ENCODE measurements around the gene RNPS1.

DNA sequence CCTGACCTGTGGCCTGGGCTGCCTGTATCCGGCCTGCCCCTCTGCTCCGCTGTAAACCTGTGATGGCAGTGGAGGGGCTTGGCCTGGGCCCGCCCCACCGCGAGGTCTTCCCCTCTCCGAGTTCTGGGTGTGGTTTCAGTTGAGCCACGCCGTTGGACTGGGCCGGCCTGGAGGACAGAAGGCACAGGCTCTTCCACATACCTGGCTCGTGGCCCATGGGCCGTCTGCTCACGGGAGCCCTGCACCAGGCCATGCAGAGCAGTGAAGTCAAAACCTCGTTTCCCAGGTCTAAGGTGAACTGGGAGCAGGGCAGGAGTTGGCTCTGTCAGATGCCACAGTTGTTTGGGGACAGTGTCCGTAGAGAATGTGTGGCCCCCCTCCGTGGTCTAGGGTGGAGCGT lies 5.6 kb upstream of the RNPS1 start:
- no peak for TF ChIP-seq EZH2 (IDR thresholded peaks at IDR 0.05; ENCODE audit: borderline replicate concordance, insufficient read depth, low read depth, low read length, poor library complexity, severe bottlenecking)
- TF ChIP-seq, protein P1, sequence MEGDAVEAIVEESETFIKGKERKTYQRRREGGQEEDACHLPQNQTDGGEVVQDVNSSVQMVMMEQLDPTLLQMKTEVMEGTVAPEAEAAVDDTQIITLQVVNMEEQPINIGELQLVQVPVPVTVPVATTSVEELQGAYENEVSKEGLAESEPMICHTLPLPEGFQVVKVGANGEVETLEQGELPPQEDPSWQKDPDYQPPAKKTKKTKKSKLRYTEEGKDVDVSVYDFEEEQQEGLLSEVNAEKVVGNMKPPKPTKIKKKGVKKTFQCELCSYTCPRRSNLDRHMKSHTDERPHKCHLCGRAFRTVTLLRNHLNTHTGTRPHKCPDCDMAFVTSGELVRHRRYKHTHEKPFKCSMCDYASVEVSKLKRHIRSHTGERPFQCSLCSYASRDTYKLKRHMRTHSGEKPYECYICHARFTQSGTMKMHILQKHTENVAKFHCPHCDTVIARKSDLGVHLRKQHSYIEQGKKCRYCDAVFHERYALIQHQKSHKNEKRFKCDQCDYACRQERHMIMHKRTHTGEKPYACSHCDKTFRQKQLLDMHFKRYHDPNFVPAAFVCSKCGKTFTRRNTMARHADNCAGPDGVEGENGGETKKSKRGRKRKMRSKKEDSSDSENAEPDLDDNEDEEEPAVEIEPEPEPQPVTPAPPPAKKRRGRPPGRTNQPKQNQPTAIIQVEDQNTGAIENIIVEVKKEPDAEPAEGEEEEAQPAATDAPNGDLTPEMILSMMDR (IDR thresholded peaks at IDR 0.05): no peak

Measured in B cell (primary cell).